K562 treated with DMSO at 1 percent for 4 hours (cell line): ENCODE measurements around the gene MT1HL1. TPM values are rescaled to one million over a fixed set of nuclear protein-coding genes. Genes with fewer than 3 reads are reported as not detected.

Experiments
- total RNA-seq: library from RNA; unstranded; fragments of 300-600 nt; gene quantifications from 2 replicates; pipeline ENCODE4 v1.2.3, GENCODE V29; 2022; ENCODE audit not compliant: insufficient read depth

Gene MT1HL1
- not detected in 2 replicates for total RNA-seq

GRCh38 chr1:237004116-237004515 lies at the start of gene MT1HL1:
TSS of gene MT1HL1 (minus strand) at chr1:237004441. CDS start at chr1:237004372, 69 bp downstream.

GRCh38 chr1:237041795-237042525 lies 37.7 kb upstream of the MT1HL1 start, which contains the start of gene RYR2:
TSS of gene RYR2 (plus strand) at chr1:237042184. CDS start at chr1:237042522, 338 bp downstream.

Other genes starting within 250 kb of the MT1HL1 start
- 4.5 and 5.3 TPM in 2 replicates for gene MTR, start 209.1 kb downstream of the MT1HL1 start, total RNA-seq
- 0.40 TPM in 1 of 2 replicates, not detected in the other for gene RYR2, start 37.7 kb upstream of the MT1HL1 start, total RNA-seq